Left kidney (tissue), 2 donors: ENCODE results near the gene PDZD7. TPM values are rescaled to one million over a fixed set of nuclear protein-coding genes. Genes with fewer than 3 reads are reported as not detected.

Experiments used
- DNase-seq: peaks from one replicate; pipeline ENCODE4 v3.0.0-alpha.2; 2013
- polyA plus RNA-seq: library from polyadenylated mRNA; unstranded; fragments of 120-200 nt; gene quantifications from one replicate; pipeline ENCODE4 v1.2.1, GENCODE V29; 2013; ENCODE audit not compliant: insufficient read length

The PDZD7 gene
- polyA plus RNA-seq, 1 donor = 3.3 TPM

GRCh38 chr10:101001659-101002035 lies 29.3 kb downstream of the PDZD7 start:
- DNase-seq = no peak

DNA sequence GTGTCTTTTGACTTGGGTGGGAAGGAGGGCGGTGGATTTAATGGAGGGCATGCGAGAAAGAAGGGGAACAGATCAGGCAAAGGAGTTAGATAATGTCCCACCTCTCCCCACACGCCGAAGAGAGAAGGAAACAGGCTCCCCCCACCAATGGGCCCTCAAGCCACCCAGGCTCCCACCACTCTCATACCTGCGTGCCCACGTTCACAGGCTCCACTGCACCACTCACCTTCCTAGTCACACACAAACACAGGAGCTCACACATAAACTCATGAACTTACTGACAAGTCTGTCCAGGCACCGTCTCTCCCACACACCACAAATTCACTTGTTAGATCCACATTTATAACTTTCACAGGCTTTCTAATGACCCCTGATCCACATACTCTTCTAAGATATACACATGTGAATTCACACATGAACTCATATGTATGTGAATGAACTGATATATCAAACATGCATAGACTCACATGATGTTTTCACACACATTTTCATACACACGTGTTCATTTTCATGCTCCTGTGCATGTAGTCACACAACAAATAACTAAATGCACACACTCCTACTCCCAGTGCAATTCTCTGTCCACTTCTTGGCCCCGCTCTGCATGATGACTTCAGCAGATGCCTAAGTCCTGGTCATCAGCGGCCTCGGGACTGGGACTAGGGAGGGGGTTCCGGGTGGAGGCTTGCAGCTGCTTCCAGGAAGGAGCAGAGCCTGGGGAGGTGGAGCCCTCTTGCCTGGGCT lies 29.8 kb downstream of the PDZD7 start:
- peak; percentile 78 for DNase-seq

DNA sequence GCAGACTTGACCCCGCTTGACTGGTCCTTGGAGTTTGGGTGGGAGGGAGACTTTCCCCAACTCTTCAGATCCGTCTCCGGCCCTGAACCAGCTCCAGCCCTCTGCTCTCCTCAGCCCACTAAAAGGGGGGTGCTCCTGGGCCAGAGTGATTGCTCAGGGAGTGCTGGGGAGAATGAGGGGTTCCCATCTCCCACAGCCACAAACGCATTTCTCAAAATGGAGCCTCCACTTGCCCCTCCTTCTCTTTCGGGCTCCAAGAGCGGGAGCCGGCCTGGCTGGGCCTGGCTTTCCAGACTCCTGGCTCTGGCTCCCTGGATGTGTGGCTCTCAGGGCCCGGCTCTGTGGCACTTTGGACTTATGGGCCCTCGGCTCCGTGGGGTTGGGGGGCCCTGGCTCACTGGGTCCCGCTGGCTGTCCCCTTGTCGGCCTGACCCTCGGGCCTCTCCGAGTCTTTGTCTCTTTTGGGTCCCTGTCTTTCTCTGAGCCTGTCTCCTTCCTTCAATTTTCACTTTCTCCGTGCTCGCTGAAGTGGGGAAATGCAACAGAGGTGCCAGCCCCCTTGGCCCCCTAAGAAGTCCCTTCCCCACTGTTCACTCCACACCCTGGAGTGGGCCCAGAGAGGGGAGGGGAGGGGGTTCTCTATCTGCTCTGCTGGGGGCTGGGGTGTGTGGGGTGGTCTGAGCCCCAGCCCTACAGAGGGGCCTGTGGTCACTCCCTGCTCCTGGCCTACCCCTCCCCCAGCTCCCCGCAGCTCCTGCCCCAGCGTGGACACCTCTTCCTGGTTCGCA lies 30.6 kb downstream of the PDZD7 start:
- no peak for DNase-seq

DNA sequence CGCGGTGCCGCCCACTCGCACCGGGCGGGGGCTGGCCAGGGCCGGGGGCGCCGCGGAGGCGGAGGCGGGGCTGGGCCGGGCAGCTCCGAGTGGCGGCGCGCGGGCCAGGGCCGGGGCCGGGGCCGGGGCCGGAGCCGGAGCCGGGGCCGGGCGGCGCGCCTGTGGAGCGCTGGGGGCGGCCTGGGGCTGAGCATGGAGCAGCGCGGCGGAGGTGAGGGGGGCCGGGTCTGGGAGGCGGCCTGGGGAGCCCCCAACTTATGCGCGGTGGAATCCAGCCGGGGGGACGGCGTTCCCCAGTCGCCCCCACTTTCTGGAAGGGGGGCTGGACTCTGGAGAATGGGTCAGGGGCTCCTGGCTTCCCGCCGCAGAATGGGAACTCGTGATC lies 31.2 kb downstream of the PDZD7 start, which contains the start of gene LZTS2:
Gene LZTS2 (plus strand): TSS at position 67 of the 385 bp plus-strand sequence. CDS start 2,731 bp downstream, outside the sequence.
- DNase-seq = no peak

DNA sequence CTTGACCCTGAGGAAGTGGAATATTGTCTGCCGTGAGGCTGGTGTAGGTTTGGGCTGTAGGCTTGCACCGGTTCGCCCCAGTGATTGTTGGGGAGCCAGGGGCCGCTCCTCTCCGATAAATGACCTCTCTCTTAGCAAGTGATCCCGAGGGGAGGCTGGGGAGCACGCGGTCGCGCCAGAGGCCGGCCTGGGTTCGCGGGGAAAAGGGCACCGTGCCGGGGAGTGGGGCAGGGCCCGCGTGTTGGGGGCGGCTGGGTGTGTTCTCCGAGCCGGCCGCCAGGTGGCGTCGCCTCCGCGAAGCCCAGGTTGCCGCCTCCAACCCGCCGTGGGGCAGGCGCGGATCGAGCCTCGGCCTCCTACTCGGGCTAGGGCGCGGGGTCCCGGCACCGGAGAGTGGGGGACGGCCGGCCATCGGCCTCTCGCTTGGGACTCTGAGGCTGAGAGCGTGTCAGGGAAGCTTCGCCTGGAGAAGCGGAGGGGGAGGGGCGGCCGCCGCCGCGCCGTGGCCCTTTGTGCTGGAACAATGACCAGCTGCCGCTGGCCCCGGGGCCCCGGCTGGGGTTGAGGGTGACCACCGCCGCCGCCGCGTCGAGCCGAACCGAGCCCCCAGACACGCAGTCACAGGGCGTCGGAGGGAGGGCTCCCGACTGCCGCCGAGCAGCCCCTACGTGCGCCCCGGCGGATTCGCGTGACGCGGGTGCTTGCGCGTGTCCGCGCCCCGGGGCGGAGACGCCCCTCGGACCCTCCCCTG lies 31.8 kb downstream of the PDZD7 start:
- peak; percentile 77 for DNase-seq

GRCh38 chr10:100998183-100998990 lies 32.5 kb downstream of the PDZD7 start:
- DNase-seq = peak; percentile 90

- no peak for DNase-seq
These were observed 33.4 kb downstream of the PDZD7 start for GRCh38 chr10:100997360-100998182.

DNA sequence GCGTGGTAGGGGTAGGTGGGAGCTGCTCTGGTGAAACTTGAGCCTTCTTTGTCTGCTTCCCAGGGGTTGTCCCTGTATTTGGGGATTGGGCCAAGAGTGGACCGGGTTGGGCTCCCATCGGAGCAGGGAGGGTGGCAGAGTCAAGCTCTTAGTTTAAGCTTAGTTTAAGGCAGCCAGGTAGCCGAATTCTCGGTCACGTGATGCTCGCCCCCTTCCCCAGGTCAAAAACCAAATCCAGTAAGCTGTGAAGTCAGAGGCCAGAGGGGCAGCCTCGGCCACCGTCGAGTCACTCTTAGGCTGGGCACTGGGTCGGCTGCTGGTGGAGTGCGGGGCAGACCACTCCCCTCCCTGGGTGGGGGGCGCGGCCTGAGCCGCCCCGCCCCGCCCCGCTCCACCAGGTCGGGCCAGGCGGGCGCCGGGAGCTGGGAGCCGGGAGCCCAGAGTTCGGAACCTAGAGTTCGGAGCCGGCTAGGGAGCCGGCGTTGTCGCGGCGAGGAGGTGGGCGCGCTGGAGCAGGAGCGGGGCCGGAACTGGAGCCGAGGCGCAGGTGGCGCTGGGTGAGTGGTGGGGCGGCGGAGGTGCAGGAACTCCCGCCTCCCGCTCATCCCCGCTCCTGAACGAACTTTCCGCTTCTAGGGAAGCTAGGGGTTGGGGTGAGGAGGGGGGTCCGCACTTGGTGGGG lies 34.1 kb downstream of the PDZD7 start:
- DNase-seq = no peak

GRCh38 chr10:100995181-100995580 lies 35.7 kb downstream of the PDZD7 start:
- no peak for DNase-seq

- DNase-seq = no peak
These were observed 36.8 kb downstream of the PDZD7 start for GRCh38 chr10:100993986-100994708.

DNA sequence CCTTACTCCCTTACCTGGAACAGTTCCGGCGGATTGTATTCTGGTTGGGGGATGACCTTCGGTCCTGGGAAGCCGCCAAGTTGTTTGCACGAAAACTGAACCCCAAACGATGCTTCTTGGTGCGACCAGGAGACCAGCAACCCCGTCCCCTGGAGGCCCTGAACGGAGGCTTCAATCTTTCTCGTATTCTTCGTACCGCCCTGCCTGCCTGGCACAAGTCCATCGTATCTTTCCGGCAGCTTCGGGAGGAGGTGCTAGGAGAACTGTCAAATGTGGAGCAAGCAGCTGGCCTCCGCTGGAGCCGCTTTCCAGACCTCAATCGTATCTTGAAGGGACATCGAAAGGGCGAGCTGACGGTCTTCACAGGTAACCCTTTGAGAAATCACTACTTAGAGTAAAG lies 41.8 kb downstream of the PDZD7 start:
- no peak for DNase-seq

DNA sequence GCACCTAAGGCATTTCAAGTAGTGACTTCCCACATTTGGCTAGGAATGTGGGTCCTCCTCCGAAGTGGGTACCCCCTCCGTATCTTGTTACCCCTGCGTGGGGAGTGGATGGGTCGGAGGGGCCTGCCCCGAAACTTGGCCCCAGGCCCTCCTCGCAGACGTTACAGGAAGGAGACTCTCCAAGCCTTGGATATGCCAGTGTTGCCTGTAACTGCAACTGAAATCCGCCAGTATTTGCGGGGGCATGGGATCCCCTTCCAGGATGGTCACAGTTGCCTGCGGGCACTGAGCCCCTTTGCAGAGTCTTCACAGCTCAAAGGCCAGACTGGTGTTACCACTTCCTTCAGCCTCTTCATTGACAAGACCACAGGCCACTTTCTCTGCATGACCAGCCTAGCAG lies 42.8 kb downstream of the PDZD7 start:
- DNase-seq = no peak

DNA sequence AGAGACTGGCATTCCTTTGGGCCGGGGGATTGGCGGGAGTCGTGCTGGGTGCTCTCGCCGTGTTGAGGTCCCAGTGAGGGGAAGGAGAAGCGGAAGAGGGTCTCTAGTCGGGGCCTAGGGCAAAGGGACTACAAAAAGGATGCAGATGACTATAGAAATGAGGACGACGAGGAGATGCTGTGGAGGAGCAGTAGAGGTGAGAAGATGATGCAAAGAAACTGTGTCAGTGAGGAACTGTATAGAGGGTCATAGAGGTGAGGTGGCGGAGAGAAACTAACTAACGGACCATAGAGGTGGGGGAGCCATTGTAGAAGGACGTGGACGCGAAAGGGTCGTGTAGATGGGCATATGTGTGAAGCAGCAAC lies 43.3 kb downstream of the PDZD7 start:
- DNase-seq = no peak

DNA sequence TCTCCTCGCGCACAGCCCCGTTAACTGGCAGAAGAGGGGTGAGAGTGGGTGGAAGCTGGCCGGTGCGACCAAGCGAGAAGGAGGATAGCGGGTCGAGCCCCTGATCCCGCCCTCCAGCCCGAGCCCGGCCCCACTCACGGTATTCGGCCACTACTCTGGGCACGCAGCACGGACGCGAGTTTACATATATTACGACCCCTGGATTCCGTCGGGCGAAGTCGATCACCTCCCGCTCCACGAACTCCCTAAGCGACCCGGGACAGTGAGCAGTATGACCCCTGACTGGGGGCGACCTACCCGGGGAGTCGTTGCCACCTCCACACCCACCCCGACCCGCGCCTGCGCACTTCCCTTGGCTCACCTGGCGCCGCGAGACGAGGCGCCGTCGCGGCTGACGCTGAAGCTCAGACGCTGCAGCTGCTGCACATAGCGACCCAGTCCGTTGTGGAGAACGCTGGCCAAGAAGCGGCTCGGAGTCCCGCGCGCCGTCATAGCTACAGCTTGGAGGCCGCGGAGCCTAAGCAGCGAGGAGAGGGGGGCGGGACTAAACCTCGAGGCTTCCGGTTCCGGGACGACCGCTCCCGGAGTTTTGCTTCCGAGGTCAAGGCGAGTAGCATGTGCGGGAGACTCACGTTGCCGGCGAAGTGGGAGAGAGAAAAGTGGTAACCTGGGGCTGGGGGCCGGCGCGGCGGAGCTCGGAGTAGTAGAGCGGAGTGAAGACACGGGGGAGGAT lies 43.8 kb downstream of the PDZD7 start, which contains the start of the genes MRPL43 and TWNK:
Gene MRPL43 (minus strand): TSS at position 546 of the 733 bp plus-strand sequence. CDS start 54 bp downstream, at position 492.
Gene TWNK (plus strand): TSS at position 592 of the 733 bp plus-strand sequence. CDS start 668 bp downstream, outside the sequence.
- peak; percentile 81 for DNase-seq

DNA sequence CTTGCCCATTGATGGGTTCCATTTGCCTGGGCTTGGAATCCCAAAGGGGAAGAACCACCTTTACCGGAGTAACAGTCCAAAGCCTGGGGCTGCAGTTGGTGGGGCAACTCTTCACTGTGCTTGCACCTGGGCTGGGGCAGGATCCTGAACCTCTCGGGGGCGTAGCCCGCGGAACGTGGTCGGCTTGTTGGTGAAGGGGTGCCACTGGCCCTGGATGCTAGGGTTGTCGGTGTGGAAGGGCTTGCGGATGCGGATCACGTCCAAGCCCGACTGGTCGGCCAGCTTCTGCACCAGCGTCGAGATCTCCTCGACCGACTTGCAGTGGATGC lies 44.3 kb downstream of the PDZD7 start:
- DNase-seq = no peak

DNA sequence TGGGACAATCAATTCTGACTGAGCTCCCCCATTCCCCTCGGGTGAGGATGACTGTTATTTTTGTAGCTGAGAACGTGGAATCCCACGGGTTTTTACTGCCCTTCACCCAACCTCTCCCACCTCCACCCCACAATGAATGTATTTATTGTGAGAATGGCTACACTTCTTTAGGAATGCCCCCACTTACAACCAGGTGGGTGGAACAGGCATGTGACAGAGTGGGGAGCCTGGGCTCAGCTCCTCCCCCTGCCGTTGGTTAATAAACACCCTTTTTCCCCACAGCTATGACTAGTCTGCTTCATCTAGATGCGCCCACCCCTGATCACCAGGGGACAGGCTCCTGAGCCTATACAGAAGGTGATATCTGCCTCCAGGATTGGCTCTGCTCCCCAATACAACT lies 45.6 kb downstream of the PDZD7 start:
- DNase-seq = no peak

DNA sequence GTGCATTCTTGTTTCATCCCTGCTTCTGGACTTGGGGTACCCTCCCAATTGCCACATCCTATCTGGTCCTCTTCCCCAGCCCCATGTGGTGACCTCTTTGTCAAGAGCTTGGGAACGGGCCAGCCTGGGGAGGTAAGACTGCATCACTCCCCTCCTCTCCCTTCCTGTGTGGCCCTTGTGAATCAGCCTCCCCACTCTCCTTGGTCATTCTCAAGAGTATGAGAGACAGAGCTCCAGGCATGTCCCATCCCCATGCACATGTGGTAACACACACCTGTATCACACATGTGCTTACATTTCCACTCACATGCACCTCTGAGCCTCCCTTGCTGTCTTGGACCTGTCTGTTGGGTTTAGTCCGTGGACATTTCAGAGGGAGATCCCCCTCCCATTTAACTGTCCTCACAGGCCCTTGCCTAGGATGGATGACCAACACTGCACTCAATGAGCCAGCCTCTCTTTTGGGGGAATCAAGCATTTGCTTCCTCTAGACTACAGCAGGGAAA lies 46.2 kb downstream of the PDZD7 start:
- no peak for DNase-seq

- no peak for DNase-seq
These were observed 46.9 kb downstream of the PDZD7 start for GRCh38 chr10:100983868-100984671.
